CD4-positive, alpha-beta memory T cell (primary cell): ENCODE measurements around the gene SRGAP2C. TPM values are rescaled to one million over a fixed set of nuclear protein-coding genes. Genes with fewer than 3 reads are reported as not detected.
"Not testable (repeated sequence)": the region's sequence is repeated elsewhere in the genome, so short reads cannot be mapped to it uniquely, and the experiment has no call there.

ENCODE experiments used
- CTCF ChIA-PET: fragments of 350-600 bp; sonication (Branson Sonifier 250); formaldehyde crosslinking; loops from one replicate; lab custom pipeline; 2021; ENCODE audit warnings: inconsistent platforms; ENCODE audit not compliant: partially characterized antibody; lab: Charles Lee
- POLR2A ChIA-PET: fragments of 350-600 bp; sonication (Branson Sonifier 250); formaldehyde crosslinking; loops from one replicate; lab custom pipeline; 2021; ENCODE audit not compliant: partially characterized antibody; lab: Charles Lee
- DNase-seq, 5 donors: peaks; one replicate each; pipeline versions ENCODE4 v3.0.0 to v3.0.0-alpha.2; 2020 to 2022; ENCODE audit warnings: mixed read lengths in 1 of 5
- H3K27ac ChIP-seq: one replicate; pipeline ENCODE4 v1.7.0; 2013; ENCODE audit warnings: low read depth, low read length
- H3K27me3 ChIP-seq: 2 replicates; pipeline ENCODE4 v1.7.0; 2013; ENCODE audit warnings: mild to moderate bottlenecking, low read length, moderate library complexity; ENCODE audit not compliant: insufficient read depth
- H3K36me3 ChIP-seq: 2 replicates; pipeline ENCODE4 v1.7.0; 2013; ENCODE audit warnings: mild to moderate bottlenecking, low read length, moderate library complexity; ENCODE audit not compliant: insufficient read depth
- H3K4me1 ChIP-seq: 2 replicates; pipeline ENCODE4 v1.7.0; 2013; ENCODE audit warnings: mild to moderate bottlenecking, low read length, moderate library complexity; ENCODE audit not compliant: insufficient read depth
- H3K4me3 ChIP-seq, 2 donors: one replicate each; pipeline ENCODE4 v1.7.0; 2013; ENCODE audit warnings: low read length in 2 of 2, mild to moderate bottlenecking in 1 of 2
- H3K9me3 ChIP-seq, 2 donors: one replicate each; pipeline ENCODE4 v1.7.0; 2013; ENCODE audit warnings: low read length in 2 of 2, control low read depth in 1 of 2; ENCODE audit not compliant: control insufficient read depth in 1 of 2
- H3K27ac Mint-ChIP-seq, 7 donors: one replicate each; pipeline ENCODE4 v1.8.0; 2020 to 2021; ENCODE audit warnings: mixed read lengths in 7 of 7, mild to moderate bottlenecking in 6 of 7, inconsistent platforms in 3 of 7, moderate library complexity in 3 of 7
- H3K27me3 Mint-ChIP-seq, 2 donors: one replicate each; pipeline ENCODE4 v1.8.0; 2020 to 2021; ENCODE audit warnings: mixed read lengths in 2 of 2
- H3K36me3 Mint-ChIP-seq, 2 donors: one replicate each; pipeline ENCODE4 v1.8.0; 2020 to 2021; ENCODE audit warnings: mixed read lengths in 2 of 2, inconsistent platforms in 1 of 2, mild to moderate bottlenecking in 1 of 2
- H3K4me1 Mint-ChIP-seq, 4 donors: one replicate each; pipeline ENCODE4 v1.8.0; 2020 to 2021; ENCODE audit warnings: mixed read lengths in 4 of 4, mild to moderate bottlenecking in 1 of 4
- H3K4me3 Mint-ChIP-seq, 8 donors: one replicate each; pipeline ENCODE4 v1.8.0; 2020 to 2021; ENCODE audit warnings: mixed read lengths in 8 of 8, mild to moderate bottlenecking in 7 of 8, moderate library complexity in 6 of 8, inconsistent platforms in 3 of 8
- H3K9me3 Mint-ChIP-seq, 8 donors: one replicate each; pipeline ENCODE4 v1.8.0; 2020 to 2021; ENCODE audit warnings: mixed read lengths in 8 of 8, mild to moderate bottlenecking in 5 of 8, inconsistent platforms in 3 of 8, moderate library complexity in 1 of 8
- intact Hi-C: fragments of 100-400 bp; cut with micrococcal nuclease; formaldehyde crosslinking; loops from one replicate; pipeline ENCODE4 v1.15.1; 2023
- polyA plus RNA-seq, 2 donors: library from polyadenylated mRNA; unstranded; fragments of 300-500 nt; fragmentation: Illumina TruSeq; gene quantifications; one replicate each; pipeline ENCODE4 v1.2.3, GENCODE V29; 2021
- total RNA-seq, 2 experiments: library from RNA; stranded (reverse); gene quantifications; one replicate each; pipeline ENCODE4 v1.2.3, GENCODE V29; 2021

SRGAP2C gene
- total and polyA plus RNA-seq, 4 experiments from 2014 or later = 2.1 to 29.0 (median 16.1) TPM

DNA sequence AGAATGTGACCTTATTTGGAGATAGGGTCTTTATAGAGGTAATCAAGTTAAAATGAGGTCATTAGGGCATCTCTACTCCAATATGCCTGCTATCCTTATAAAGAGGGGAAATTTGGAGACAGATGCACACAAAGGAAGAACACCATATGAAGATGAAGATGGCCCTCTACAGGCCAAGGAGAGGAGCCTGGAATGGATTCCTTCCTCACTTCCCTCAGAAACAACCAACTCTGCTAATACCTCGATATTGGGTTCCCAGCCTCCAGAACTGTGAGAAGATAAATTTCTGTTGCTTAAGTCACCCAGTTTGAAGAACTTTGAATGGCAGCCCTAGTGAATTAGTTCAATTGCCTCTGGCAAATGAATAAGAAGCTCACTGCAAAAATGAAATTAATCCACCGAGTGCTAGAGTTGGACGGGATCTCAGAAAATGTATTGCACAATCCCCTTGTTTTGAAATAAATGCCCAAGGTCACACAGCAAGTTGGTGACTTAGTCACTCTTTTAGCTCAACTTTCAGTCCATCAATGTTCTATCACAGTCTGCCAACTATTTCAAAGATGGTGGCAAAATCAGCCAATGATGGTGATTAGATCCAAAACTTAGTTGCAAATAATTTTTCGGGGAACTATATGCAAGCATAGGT, 27.7 kb upstream of the SRGAP2C start:
- H3K4me3 ChIP-seq, H3K27ac Mint-ChIP-seq, DNase-seq, H3K4me1 ChIP-seq, H3K27me3 ChIP-seq, CTCF ChIA-PET, H3K36me3 ChIP-seq, intact Hi-C loops, H3K4me1 Mint-ChIP-seq, H3K27ac ChIP-seq, H3K27me3 Mint-ChIP-seq, H3K36me3 Mint-ChIP-seq, H3K4me3 Mint-ChIP-seq, POLR2A ChIA-PET, H3K9me3 ChIP-seq, H3K9me3 Mint-ChIP-seq: not testable (repeated sequence)

DNA sequence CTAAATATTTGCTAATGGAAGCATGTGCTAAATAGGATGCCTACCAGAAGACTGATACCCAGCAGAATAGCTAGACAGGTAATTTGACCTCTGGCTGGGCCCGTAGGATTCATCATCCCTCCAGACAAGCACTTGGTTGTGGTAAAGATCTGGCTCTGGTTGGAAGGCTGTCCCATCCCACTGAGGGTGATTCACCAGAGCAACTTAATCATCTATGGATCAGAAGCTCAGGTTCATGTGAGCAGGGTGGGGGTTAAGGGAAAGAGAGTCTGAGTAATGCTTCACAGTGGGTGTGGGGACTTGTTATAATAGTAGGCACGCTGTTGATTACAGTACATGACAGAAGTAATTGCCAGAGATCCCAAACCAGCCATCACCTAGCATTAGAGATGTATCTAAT, 27.2 kb upstream of the SRGAP2C start:
- H3K36me3 Mint-ChIP-seq, DNase-seq, intact Hi-C loops, H3K27me3 Mint-ChIP-seq, CTCF ChIA-PET, H3K4me1 Mint-ChIP-seq, H3K36me3 ChIP-seq, POLR2A ChIA-PET, H3K4me3 Mint-ChIP-seq, H3K9me3 ChIP-seq, H3K27ac ChIP-seq, H3K4me1 ChIP-seq, H3K27me3 ChIP-seq, H3K4me3 ChIP-seq, H3K27ac Mint-ChIP-seq, H3K9me3 Mint-ChIP-seq: not testable (repeated sequence)

DNA sequence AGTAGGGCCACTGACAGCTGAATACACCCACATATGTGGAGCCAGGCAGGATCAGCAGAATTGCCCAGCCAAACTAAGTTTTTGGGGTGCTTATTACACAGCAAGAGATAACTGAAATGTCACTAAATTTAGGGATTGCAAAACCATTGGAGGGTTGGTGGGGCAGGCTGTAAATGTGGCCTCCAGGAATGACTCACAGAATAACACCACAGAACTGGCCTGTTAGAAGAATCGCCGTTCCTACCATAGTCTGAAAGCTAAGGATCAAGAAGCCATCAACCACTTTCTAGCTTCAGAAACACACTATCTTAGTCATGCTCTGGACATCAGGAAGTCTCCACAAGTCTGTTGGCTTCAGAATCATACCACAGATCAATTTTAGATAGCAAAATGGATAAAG, 24.7 kb upstream of the SRGAP2C start:
- H3K4me1 Mint-ChIP-seq, H3K27me3 Mint-ChIP-seq, H3K9me3 ChIP-seq, H3K27me3 ChIP-seq, H3K4me3 Mint-ChIP-seq, H3K4me3 ChIP-seq, CTCF ChIA-PET, H3K36me3 ChIP-seq, DNase-seq, H3K36me3 Mint-ChIP-seq, H3K9me3 Mint-ChIP-seq, POLR2A ChIA-PET, intact Hi-C loops, H3K4me1 ChIP-seq, H3K27ac ChIP-seq, H3K27ac Mint-ChIP-seq: not testable (repeated sequence)

DNA sequence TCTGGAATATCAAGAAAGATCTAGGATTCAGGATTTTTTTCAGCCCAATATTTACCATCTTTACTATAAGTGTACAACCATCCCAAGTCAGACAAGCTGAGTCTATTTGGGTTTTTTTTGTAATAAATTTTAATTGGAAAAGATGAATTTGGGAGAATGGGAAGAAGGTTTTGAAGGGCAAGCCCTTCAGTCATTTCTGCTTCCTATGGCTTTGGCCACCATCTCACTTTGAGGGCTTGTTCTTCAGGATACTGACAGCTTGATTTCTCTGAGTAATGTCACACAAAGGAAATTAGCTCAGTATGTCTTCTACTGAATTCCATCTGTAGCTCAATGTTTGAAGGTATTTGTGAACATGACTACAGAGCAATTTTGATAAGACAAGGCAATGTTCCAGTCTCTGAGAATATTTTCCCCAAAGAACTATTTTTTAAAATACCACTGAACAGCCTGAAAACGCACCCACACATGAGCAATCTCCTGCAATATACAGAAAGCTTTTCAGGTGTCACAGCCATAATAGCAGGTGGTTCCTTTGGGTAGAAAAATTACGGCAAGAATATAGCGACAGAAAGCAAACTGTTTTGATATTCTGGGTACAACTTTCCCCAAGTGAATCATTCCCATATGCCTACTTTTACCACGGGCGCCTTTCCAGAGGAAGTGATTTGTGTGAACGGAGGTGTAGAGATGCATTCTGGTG, 23.4 kb upstream of the SRGAP2C start:
- H3K36me3 ChIP-seq, H3K9me3 ChIP-seq, H3K9me3 Mint-ChIP-seq, DNase-seq, POLR2A ChIA-PET, H3K4me1 Mint-ChIP-seq, intact Hi-C loops, H3K27ac Mint-ChIP-seq, CTCF ChIA-PET, H3K4me3 ChIP-seq, H3K4me3 Mint-ChIP-seq, H3K27me3 ChIP-seq, H3K36me3 Mint-ChIP-seq, H3K27ac ChIP-seq, H3K4me1 ChIP-seq, H3K27me3 Mint-ChIP-seq: not testable (repeated sequence)

DNA sequence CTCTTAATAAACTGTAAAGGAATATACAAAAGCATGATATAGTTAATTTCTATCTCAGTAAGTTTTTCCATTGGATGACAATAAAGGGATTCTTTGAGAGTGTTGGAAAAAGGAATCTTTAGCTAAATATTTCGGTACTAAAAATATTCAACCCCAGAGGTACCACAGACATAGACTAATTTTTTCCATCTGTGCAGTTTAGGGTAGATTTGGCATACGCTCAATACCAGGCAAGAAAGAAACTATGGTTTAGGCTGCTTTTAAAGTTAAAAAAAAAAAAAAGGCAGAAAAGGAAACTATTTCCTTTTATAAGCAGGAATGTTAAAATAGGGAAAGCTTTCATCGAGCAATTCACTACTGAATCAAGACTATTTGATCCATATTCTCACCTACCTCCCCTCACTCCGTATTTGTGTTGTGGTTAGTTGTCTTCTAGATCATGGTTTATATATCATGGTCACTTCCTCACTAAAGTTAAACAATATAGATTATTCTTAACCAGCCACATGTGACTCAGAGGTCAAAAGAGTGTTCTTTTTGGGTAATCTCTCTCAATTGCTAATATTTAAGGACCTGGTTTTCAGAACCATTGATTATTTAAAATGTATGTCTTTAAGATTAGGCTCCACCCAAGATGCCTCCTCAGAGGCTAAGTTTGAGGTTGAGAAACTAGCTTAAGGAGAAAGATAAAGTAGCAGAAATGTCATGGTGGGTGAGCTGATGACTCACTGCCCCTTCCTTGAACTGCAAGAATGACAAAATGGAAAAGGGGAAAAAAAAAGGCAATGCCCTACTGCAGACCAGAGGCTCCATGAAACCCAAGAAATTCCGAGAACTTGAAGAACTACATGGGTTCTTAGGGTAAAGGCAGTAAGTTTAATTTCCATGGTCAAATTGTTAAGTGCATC, 20.7 kb upstream of the SRGAP2C start:
- intact Hi-C loops, H3K4me3 Mint-ChIP-seq, H3K9me3 ChIP-seq, H3K27ac ChIP-seq, H3K36me3 ChIP-seq, H3K4me3 ChIP-seq, H3K4me1 Mint-ChIP-seq, H3K27me3 Mint-ChIP-seq, H3K9me3 Mint-ChIP-seq, DNase-seq, CTCF ChIA-PET, H3K36me3 Mint-ChIP-seq, H3K4me1 ChIP-seq, POLR2A ChIA-PET, H3K27me3 ChIP-seq, H3K27ac Mint-ChIP-seq: not testable (repeated sequence)

DNA sequence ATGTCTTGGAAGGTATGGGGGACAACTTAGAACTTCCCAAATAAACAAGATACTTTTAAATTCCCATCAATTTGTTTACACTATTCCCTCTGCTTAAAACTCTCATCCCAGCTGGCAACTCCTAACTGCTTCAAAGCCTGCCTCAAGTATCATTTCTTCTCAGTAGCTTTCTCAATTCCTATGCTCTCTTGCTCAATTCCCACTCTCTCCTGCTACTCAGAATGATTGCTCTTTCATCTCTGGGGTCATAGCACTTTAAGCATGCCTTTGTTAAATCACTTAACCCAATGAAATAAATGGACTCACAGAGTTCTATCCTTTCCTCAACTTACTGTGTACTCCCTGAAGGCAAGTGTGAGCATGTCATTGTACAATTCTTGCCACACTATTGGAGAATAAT, 19.5 kb upstream of the SRGAP2C start:
- H3K9me3 Mint-ChIP-seq = not testable (repeated sequence)

DNA sequence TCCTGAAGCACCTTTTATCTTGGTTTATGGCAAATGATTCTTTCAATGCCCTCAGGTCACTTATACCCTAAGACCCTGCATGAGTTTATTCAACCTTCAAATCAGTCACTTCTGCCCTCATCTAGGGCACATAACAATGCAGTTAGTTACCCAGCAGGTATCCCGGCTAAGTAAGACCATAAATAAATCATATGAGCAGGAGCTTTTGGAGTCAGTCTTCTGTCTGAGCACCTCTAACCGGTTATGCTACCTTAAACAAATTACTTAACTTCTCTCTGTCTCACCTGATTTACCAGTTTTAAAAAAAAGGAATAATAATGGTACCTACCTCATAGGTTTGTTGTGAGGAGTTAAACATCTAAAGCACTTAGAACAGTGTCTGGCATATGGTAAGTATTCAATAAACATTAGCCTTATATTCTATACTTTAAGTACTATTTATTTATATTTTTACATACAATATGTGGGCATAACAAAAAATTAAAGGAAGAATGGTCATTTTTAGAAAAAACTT, 17.5 kb upstream of the SRGAP2C start:
- intact Hi-C loops, CTCF ChIA-PET, H3K9me3 ChIP-seq, H3K27ac Mint-ChIP-seq, H3K36me3 ChIP-seq, H3K4me3 Mint-ChIP-seq, H3K4me1 ChIP-seq, H3K4me1 Mint-ChIP-seq, H3K9me3 Mint-ChIP-seq, H3K27ac ChIP-seq, POLR2A ChIA-PET, H3K27me3 ChIP-seq, H3K36me3 Mint-ChIP-seq, H3K4me3 ChIP-seq, DNase-seq, H3K27me3 Mint-ChIP-seq: not testable (repeated sequence)

More for the DNA sequence above, 19.5 kb upstream of the SRGAP2C start:
- intact Hi-C loops, CTCF ChIA-PET, H3K36me3 ChIP-seq, H3K9me3 ChIP-seq, POLR2A ChIA-PET, H3K27me3 Mint-ChIP-seq, H3K27ac Mint-ChIP-seq, DNase-seq, H3K4me1 Mint-ChIP-seq, H3K4me3 Mint-ChIP-seq, H3K4me3 ChIP-seq, H3K36me3 Mint-ChIP-seq, H3K27me3 ChIP-seq, H3K27ac ChIP-seq, H3K4me1 ChIP-seq: not testable (repeated sequence)
